Kidney epithelial cell (primary cell): ENCODE data around the gene PACS2. TPM values are rescaled to one million over a fixed set of nuclear protein-coding genes. Genes with fewer than 3 reads are reported as not detected.

Source experiments
- DNase-seq: peaks from one replicate; pipeline ENCODE4 v3.0.0-alpha.2; 2010; ENCODE audit warnings: low read depth
- H3K27me3 ChIP-seq: 2 replicates; pipeline ENCODE4 v1.6.0; 2011; ENCODE audit warnings: low read length; ENCODE audit not compliant: control insufficient read depth, insufficient read depth
- H3K36me3 ChIP-seq: 2 replicates; pipeline ENCODE4 v1.5.1; 2011; ENCODE audit warnings: low read length; ENCODE audit not compliant: control insufficient read depth, insufficient read depth
- H3K4me3 ChIP-seq: 2 replicates; pipeline ENCODE4 v1.5.1; 2011; ENCODE audit warnings: low read depth, mild to moderate bottlenecking, control low read depth, low read length
- total RNA-seq: library from RNA; depleted of rRNA; stranded (reverse); fragments of >200 nt; gene quantifications from 2 replicates; pipeline ENCODE4 v1.2.3, GENCODE V29; 2015
- TF ChIP-seq, protein P1 (sequence below): IDR thresholded peaks from 2 replicates; pipeline ENCODE4 v1.5.1; 2011; ENCODE audit warnings: mild to moderate bottlenecking, moderate library complexity, low read length, control low read depth, inconsistent platforms; ENCODE audit not compliant: insufficient read depth, poor library complexity, severe bottlenecking

The PACS2 gene
- total RNA-seq, 1 donor from 2014 or later, result 105 TPM

GRCh38 chr14:105336477-105337287 lies 22.1 kb downstream of the PACS2 start:
- TF ChIP-seq, protein P1, sequence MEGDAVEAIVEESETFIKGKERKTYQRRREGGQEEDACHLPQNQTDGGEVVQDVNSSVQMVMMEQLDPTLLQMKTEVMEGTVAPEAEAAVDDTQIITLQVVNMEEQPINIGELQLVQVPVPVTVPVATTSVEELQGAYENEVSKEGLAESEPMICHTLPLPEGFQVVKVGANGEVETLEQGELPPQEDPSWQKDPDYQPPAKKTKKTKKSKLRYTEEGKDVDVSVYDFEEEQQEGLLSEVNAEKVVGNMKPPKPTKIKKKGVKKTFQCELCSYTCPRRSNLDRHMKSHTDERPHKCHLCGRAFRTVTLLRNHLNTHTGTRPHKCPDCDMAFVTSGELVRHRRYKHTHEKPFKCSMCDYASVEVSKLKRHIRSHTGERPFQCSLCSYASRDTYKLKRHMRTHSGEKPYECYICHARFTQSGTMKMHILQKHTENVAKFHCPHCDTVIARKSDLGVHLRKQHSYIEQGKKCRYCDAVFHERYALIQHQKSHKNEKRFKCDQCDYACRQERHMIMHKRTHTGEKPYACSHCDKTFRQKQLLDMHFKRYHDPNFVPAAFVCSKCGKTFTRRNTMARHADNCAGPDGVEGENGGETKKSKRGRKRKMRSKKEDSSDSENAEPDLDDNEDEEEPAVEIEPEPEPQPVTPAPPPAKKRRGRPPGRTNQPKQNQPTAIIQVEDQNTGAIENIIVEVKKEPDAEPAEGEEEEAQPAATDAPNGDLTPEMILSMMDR, result no peak
- H3K36me3 ChIP-seq, result no peaks in the 10 kb centered on the region
- no peak for DNase-seq
- no peak overlapping the region for H3K4me3 ChIP-seq
- no peaks in the 10 kb centered on the region for H3K27me3 ChIP-seq

GRCh38 chr14:105337433-105337832 lies 22.9 kb downstream of the PACS2 start:
- Histone ChIP-seq H3K36me3 (no peaks in the 10 kb centered on the region), H3K27me3 (no peaks in the 10 kb centered on the region), H3K4me3 (no peak overlapping the region)
- TF ChIP-seq, protein P1, result no peak
- DNase-seq, result no peak

DNA sequence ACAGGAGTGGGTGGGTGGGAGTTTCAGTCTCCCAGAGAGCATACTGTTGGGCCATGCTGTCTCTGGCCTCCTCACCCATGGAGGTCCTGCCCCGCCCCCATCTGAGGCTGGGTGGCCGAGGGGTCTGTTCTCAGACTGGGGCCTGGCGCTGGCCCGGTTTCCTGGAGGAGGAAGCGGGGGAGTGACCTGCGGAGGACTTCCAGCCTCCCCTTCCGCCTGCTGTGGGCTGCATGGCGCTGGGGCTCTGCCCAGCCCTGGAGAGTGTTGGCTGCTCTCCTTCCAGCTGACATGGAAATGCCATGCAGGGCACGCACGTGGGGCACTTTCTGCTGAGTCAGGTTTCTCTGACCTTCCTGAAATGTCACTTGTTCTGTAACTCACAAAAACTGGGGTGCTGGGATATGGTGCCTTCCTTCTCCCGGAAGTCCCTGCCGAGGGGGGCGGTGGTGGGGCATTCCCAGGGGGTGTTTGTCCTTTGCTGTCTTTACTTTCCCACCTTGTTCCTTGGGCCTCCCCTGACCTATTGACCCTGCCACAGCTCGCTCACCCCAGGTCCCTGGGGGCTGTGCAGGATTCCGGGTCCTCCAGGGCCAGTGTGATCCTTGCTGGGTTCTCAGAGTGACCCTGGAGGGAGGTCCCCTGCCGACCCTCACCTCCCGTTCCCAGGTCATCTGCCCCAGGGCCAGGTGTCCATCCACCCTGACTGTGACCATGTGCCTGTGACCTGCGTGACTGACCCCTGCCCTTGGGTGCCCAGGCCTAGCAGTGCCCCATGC lies 23.6 kb downstream of the PACS2 start:
- TF ChIP-seq, protein P1, result no peak
- no peaks in the 10 kb centered on the region for H3K27me3 ChIP-seq
- H3K36me3 ChIP-seq, result no peaks in the 10 kb centered on the region

DNA sequence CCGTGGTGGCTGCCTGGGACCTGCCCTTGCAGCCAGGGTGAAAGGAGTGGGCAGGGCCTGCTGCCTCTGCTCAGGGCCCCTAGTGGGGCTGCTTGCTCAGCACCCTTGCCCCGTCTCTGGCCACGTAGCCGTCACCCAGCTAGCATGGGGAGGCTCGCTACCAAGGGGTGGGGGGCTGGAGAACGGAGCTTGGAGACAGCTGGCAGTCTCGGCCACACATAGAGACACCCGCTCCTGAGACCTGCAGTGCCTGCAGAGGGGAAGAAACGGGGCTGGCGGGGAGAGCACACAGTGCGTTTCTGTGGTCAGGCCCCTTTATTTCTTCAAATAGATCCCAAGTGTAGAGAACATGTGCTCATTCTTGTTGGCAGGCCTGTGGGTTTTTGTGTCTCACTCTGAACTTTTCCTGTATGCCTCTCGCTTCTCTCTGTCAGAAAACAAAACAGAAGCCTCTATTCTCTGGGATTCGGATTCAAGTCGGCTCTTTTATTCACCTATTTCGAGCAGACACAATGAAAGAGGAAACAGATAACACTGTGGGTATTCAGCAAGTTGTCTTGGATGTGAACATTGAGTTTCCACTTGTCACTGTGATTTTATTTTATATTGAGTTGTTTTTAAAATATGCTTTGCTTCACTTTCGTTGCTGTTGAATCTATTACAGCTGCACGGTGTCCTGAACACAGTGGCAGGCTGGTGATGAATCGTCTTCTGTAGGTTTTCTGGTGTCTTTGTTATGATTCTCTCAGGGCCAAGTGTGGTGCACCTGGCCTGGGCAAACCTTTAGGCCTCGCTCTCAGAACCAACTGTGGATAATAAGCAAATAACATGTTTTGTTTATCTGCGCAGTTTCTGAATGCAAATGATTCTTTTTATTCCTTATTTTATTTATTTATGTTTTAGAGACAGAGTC lies 26.5 kb downstream of the PACS2 start:
- TF ChIP-seq, protein P1, result no peak
- Histone ChIP-seq H3K27me3 (no peaks in the 10 kb centered on the region), H3K36me3 (no peaks in the 10 kb centered on the region), H3K4me3 (no peak overlapping the region)
- no peak for DNase-seq

More for the DNA sequence above, 23.6 kb downstream of the PACS2 start:
- no peak overlapping the region for H3K4me3 ChIP-seq
- no peak for DNase-seq

DNA sequence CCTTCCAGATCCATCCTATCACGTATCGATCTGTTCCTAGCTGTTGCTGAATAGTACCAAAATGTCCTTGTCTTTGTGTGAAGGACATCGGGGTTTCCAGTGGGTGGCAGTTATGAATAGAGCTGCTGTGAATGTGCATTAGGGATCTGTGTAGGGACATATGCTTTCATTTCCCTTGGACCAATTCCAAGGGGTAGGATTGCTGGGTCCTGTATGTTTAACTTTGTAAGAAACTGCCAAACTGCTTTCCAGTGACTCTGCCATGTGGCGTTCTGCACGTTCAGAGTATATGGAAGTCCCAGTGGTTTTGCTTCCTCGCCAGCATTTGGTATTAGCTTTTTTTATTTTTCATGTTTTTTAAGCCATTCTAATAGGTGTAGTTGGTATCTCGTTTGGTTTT lies 28.6 kb downstream of the PACS2 start:
- H3K27me3 ChIP-seq, result no peaks in the 10 kb centered on the region
- no peaks in the 10 kb centered on the region for H3K36me3 ChIP-seq
- TF ChIP-seq, protein P1, result no peak
- no peak overlapping the region for H3K4me3 ChIP-seq
- no peak for DNase-seq
